ENCODE data around the gene KATNAL1. TPM values are rescaled to one million over a fixed set of nuclear protein-coding genes. Genes with fewer than 3 reads are reported as not detected.

Gene KATNAL1
- total RNA-seq, 1 donor from 2014 or later = 20.2 TPM

DNA sequence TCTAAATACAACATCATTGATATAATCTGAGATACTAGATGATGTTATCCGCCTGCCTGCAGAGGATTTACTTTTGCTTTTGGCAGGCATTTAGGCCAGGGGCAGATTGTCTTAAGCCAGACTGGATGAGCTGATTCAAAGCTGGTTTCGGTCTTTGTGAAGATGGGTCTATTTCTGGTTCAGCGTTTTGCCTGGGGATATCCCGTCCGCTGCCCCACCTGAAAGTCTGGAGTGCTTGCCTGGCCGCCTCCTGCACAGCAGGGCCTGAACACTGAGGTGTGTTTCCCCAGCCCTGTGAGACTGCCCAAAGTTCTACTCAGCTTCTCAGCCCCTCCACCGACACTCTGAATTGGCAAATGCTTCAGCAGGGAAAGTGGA lies 149.7 kb downstream of the KATNAL1 start:
- TF ChIP-seq, protein P1, sequence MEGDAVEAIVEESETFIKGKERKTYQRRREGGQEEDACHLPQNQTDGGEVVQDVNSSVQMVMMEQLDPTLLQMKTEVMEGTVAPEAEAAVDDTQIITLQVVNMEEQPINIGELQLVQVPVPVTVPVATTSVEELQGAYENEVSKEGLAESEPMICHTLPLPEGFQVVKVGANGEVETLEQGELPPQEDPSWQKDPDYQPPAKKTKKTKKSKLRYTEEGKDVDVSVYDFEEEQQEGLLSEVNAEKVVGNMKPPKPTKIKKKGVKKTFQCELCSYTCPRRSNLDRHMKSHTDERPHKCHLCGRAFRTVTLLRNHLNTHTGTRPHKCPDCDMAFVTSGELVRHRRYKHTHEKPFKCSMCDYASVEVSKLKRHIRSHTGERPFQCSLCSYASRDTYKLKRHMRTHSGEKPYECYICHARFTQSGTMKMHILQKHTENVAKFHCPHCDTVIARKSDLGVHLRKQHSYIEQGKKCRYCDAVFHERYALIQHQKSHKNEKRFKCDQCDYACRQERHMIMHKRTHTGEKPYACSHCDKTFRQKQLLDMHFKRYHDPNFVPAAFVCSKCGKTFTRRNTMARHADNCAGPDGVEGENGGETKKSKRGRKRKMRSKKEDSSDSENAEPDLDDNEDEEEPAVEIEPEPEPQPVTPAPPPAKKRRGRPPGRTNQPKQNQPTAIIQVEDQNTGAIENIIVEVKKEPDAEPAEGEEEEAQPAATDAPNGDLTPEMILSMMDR (conservative IDR thresholded peaks at IDR 0.05) = no peak
- peaks cover 44% of the 10 kb centered on the region for H3K27me3 Mint-ChIP-seq
- no peak overlapping the region for H3K4me3 Mint-ChIP-seq
- peaks cover 2% of the 10 kb centered on the region for H3K9me3 Mint-ChIP-seq
- H3K36me3 Mint-ChIP-seq = no peaks in the 10 kb centered on the region
- H3K27ac Mint-ChIP-seq = no peak overlapping the region
- peaks cover 47% of the 10 kb centered on the region for H3K4me1 Mint-ChIP-seq (ENCODE audit: unreplicated experiment)
- no peak for DNase-seq (ENCODE audit: extremely low spot score, unreplicated experiment)

DNA sequence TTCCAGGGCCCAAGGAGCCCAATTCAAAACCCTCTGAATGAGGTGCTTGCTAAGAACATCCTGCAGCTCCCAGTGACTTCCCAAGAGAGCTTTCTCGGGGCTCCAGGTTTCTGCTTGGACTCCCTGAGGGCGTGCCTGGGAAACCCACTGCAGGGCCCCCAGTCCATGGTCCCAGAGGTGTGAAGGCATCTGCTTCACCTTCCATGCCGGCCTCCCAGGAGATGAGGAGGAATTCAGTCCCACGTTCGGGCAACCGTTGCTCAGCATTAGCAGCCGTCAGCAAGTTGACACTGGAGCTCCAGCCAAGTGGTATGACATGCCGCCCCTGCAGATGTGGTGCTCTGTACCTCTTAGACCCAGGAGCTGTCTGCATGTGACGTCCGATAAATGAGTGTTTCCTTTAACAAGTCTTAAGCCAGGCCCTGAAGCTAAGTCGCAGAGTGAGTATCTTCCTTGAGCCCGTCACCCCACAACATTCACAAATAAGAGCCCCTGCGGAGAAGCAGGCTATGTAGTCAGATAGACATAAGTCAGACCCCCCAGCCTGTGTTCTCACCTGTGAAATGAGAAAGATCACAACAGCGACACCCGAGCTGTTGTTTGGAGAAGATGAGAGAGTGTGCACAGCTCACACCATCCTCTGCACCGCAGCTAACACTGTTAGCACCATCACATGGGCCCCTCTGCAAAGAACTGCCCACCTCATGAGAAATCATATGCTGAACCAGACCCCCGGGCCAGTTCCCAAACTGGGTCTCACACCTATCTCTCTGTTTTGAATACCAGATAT lies 150.3 kb downstream of the KATNAL1 start:
- no peaks in the 10 kb centered on the region for H3K9me3 Mint-ChIP-seq
- TF ChIP-seq, protein P1 (conservative IDR thresholded peaks at IDR 0.05) = no peak
- H3K4me3 Mint-ChIP-seq = no peak overlapping the region
- H3K27ac Mint-ChIP-seq = no peak overlapping the region
- DNase-seq (ENCODE audit: extremely low spot score, unreplicated experiment) = no peak
- peaks cover 47% of the 10 kb centered on the region for H3K27me3 Mint-ChIP-seq
- peaks cover 51% of the 10 kb centered on the region for H3K4me1 Mint-ChIP-seq (ENCODE audit: unreplicated experiment)
- H3K36me3 Mint-ChIP-seq = no peaks in the 10 kb centered on the region

DNA sequence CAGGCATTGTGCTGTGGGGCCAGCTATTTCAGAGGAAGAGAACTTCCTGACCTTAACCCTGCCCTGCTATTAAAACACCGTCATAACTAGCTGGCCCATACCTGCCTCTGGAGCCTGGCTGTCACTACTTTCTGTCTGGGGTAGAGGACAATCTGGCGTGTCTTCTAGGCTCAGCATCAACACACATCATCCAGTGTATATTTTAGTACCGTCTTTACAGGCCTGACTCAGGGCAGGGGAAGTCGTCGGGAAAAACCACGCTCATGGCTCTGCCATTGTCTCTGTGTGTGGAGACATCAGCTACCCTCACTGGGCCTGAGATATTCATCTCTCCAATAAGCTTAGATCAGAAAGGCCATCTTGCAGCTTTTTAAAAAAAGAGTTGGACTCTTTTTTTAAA lies 151.1 kb downstream of the KATNAL1 start:
- no peak overlapping the region for H3K27ac Mint-ChIP-seq
- H3K4me1 Mint-ChIP-seq (ENCODE audit: unreplicated experiment) = peaks cover 51% of the 10 kb centered on the region
- TF ChIP-seq, protein P1 (conservative IDR thresholded peaks at IDR 0.05) = no peak
- no peak for DNase-seq (ENCODE audit: extremely low spot score, unreplicated experiment)
- no peak overlapping the region for H3K4me3 Mint-ChIP-seq
- peaks cover 47% of the 10 kb centered on the region for H3K27me3 Mint-ChIP-seq
- no peaks in the 10 kb centered on the region for H3K9me3 Mint-ChIP-seq
- H3K36me3 Mint-ChIP-seq = no peaks in the 10 kb centered on the region

DNA sequence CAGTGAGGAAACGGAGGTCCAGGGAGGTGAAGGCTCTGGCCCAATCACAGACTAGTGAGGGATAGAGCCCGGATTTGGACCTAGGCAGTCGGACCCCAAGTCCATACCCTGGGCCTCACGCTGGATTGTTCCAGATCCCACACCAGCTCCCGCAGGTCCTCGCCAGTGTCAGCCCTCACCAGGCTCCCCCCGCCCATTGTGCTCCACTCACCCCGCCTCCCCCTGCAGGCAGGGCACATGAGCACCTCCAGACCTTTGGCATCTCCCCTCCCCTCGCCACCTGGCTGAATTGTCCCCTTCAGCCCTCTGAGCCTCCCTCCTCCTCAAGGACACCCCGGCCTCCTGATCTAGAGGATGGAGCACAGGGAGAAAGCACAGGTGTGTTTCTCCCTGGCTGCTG lies 152.4 kb downstream of the KATNAL1 start:
- Mint-ChIP-seq H3K36me3 (no peaks in the 10 kb centered on the region), H3K27ac (no peak overlapping the region), H3K27me3 (peaks cover 43% of the 10 kb centered on the region), H3K4me3 (no peak overlapping the region), H3K9me3 (no peaks in the 10 kb centered on the region), H3K4me1 (ENCODE audit: unreplicated experiment) (peaks cover 51% of the 10 kb centered on the region)
- no peak for DNase-seq (ENCODE audit: extremely low spot score, unreplicated experiment)
- TF ChIP-seq, protein P1 (conservative IDR thresholded peaks at IDR 0.05) = no peak

DNA sequence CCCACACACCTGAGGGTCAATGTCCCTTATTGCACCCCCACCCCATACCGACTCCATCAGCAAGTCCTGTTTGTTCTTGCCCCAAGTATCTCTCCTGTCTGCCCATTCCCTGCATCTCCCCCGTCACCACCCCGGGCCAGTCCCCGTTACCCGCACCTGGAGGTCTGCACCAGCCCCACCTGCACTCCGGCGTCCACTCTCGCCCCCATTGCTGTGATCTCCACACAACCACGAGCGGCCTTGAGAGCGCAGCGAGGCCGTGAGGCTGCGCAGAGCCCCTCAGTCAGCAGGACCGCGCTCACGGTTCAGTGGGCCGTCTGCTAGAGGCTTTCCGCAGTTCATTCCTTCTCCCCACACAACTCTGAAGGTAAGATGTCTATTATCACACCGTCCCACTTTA lies 152.8 kb downstream of the KATNAL1 start:
- H3K4me1 Mint-ChIP-seq (ENCODE audit: unreplicated experiment) = peaks cover 49% of the 10 kb centered on the region
- no peaks in the 10 kb centered on the region for H3K9me3 Mint-ChIP-seq
- TF ChIP-seq, protein P1 (conservative IDR thresholded peaks at IDR 0.05) = no peak
- no peaks in the 10 kb centered on the region for H3K36me3 Mint-ChIP-seq
- no peak overlapping the region for H3K4me3 Mint-ChIP-seq
- peaks cover 43% of the 10 kb centered on the region for H3K27me3 Mint-ChIP-seq
- no peak overlapping the region for H3K27ac Mint-ChIP-seq
- DNase-seq (ENCODE audit: extremely low spot score, unreplicated experiment) = no peak
